ENCODE data around the gene ZNF792. TPM values are rescaled to one million over a fixed set of nuclear protein-coding genes. Genes with fewer than 3 reads are reported as not detected.
"Not testable (repeated sequence)": the region's sequence is repeated elsewhere in the genome, so short reads cannot be mapped to it uniquely, and the experiment has no call there.

The ZNF792 gene
- total RNA-seq, result 1 to 10 TPM; 7.7 to 8.2 TPM

GRCh38 chr19:34963573-34964406 lies at the start of gene ZNF792:
Gene ZNF792 (minus strand): TSS chr19:34964229. CDS start chr19:34963662, 567 bp downstream.
- ATAC-seq, result peak; percentile 86 to 88
- Mint-ChIP-seq H3K4me1 (ENCODE audit: low read depth in 2 of 2) (peaks cover 26 to 27% of the 10 kb centered on the region in 2 donors), H3K36me3 (peaks cover 42% of the 10 kb centered on the region), H3K27me3 (no peaks in the 10 kb centered on the region), H3K27ac (peak within 1 kb of the TSS; percentile 85 to 91), H3K4me3 (peak within 1 kb of the TSS; percentile 97), H3K9me3 (peaks cover 28% of the 10 kb centered on the region)
- DNase-seq (ENCODE audit: low spot score), result peak; percentile 75

GRCh38 chr19:35013041-35013819 lies 49.2 kb upstream of the ZNF792 start:
- Mint-ChIP-seq H3K4me3 (peak overlapping the region; percentile 72), H3K27ac (peak overlapping the region; percentile 68 to 83)

GRCh38 chr19:35011737-35012682 lies 48.0 kb upstream of the ZNF792 start:
- H3K36me3 Mint-ChIP-seq, result peaks cover 6% of the 10 kb centered on the region
- H3K27me3 Mint-ChIP-seq, result no peaks in the 10 kb centered on the region
- H3K27ac Mint-ChIP-seq, result peak overlapping the region; percentile 68 to 83
- ATAC-seq, result peak in 1 of 2 donors; percentile 42
- DNase-seq (ENCODE audit: low spot score), result no peak
- no peaks in the 10 kb centered on the region for H3K9me3 Mint-ChIP-seq
- peaks cover 45 to 46% of the 10 kb centered on the region in 2 donors for H3K4me1 Mint-ChIP-seq (ENCODE audit: low read depth in 2 of 2)
- H3K4me3 Mint-ChIP-seq, result peak overlapping the region; percentile 72

More at GRCh38 chr19:35013041-35013819, 49.2 kb upstream of the ZNF792 start:
- peak; percentile 70 to 80 for ATAC-seq
- H3K4me1 Mint-ChIP-seq (ENCODE audit: low read depth in 2 of 2), result peaks cover 46 to 51% of the 10 kb centered on the region in 2 donors
- H3K27me3 Mint-ChIP-seq, result no peaks in the 10 kb centered on the region
- no peaks in the 10 kb centered on the region for H3K9me3 Mint-ChIP-seq
- DNase-seq (ENCODE audit: low spot score), result peak; percentile 77
- H3K36me3 Mint-ChIP-seq, result peaks cover 12% of the 10 kb centered on the region

GRCh38 chr19:35011091-35011689 lies 47.2 kb upstream of the ZNF792 start:
- Mint-ChIP-seq H3K4me1 (ENCODE audit: low read depth in 2 of 2) (peaks cover 45 to 51% of the 10 kb centered on the region in 2 donors), H3K27ac (peak overlapping the region; percentile 68 to 83), H3K27me3 (no peaks in the 10 kb centered on the region), H3K9me3 (no peaks in the 10 kb centered on the region), H3K4me3 (peak overlapping the region; percentile 72), H3K36me3 (peaks cover 6% of the 10 kb centered on the region)
- peak; percentile 70 to 80 for ATAC-seq
- DNase-seq (ENCODE audit: low spot score), result no peak

GRCh38 chr19:35009424-35010415 lies 45.7 kb upstream of the ZNF792 start:
- no peak for DNase-seq (ENCODE audit: low spot score)
- Mint-ChIP-seq H3K36me3 (peaks cover 6% of the 10 kb centered on the region), H3K9me3 (no peaks in the 10 kb centered on the region), H3K27ac (peak overlapping the region in 1 of 2 donors; percentile 68), H3K4me1 (ENCODE audit: low read depth in 2 of 2) (peaks cover 43 to 49% of the 10 kb centered on the region in 2 donors), H3K27me3 (no peaks in the 10 kb centered on the region), H3K4me3 (no peak overlapping the region)
- no peak for ATAC-seq

GRCh38 chr19:35008891-35009341 lies 44.9 kb upstream of the ZNF792 start:
- Mint-ChIP-seq H3K4me1 (ENCODE audit: low read depth in 2 of 2) (peaks cover 41% of the 10 kb centered on the region in 2 donors), H3K4me3 (no peak overlapping the region), H3K36me3 (peaks cover 6% of the 10 kb centered on the region), H3K27me3 (no peaks in the 10 kb centered on the region), H3K9me3 (no peaks in the 10 kb centered on the region), H3K27ac (no peak overlapping the region)
- DNase-seq (ENCODE audit: low spot score), result no peak
- ATAC-seq, result no peak

- not testable (repeated sequence) for H3K9me3 Mint-ChIP-seq; DNase-seq (ENCODE audit: low spot score); H3K4me3 Mint-ChIP-seq; ATAC-seq; H3K27ac Mint-ChIP-seq; H3K27me3 Mint-ChIP-seq; H3K36me3 Mint-ChIP-seq
- H3K4me1 Mint-ChIP-seq (ENCODE audit: low read depth in 2 of 2), result peaks cover 39 to 40% of the 10 kb centered on the region in 2 donors
Measured at GRCh38 chr19:35007427-35007826, 43.4 kb upstream of the ZNF792 start.

- Mint-ChIP-seq H3K27ac (peak overlapping the region in 1 of 2 donors; percentile 46), H3K4me3 (no peak overlapping the region), H3K4me1 (ENCODE audit: low read depth in 2 of 2) (peaks cover 39 to 40% of the 10 kb centered on the region in 2 donors), H3K9me3 (no peaks in the 10 kb centered on the region), H3K27me3 (no peaks in the 10 kb centered on the region), H3K36me3 (peaks cover 6% of the 10 kb centered on the region)
- DNase-seq (ENCODE audit: low spot score), result no peak
- ATAC-seq, result no peak
Measured at GRCh38 chr19:35006999-35007365, 43.0 kb upstream of the ZNF792 start.

GRCh38 chr19:35006342-35006998 lies 42.4 kb upstream of the ZNF792 start:
- no peaks in the 10 kb centered on the region for H3K27me3 Mint-ChIP-seq
- peaks cover 39 to 43% of the 10 kb centered on the region in 2 donors for H3K4me1 Mint-ChIP-seq (ENCODE audit: low read depth in 2 of 2)
- no peaks in the 10 kb centered on the region for H3K9me3 Mint-ChIP-seq
- peak overlapping the region in 1 of 2 donors; percentile 46 for H3K27ac Mint-ChIP-seq
- no peak overlapping the region for H3K4me3 Mint-ChIP-seq
- ATAC-seq (no peak), DNase-seq (ENCODE audit: low spot score) (no peak)
- peaks cover 6% of the 10 kb centered on the region for H3K36me3 Mint-ChIP-seq

GRCh38 chr19:35006007-35006341 lies 41.9 kb upstream of the ZNF792 start:
- DNase-seq (ENCODE audit: low spot score); H3K9me3 Mint-ChIP-seq; H3K27me3 Mint-ChIP-seq; ATAC-seq; H3K4me3 Mint-ChIP-seq: not testable (repeated sequence)
- Mint-ChIP-seq H3K27ac (peak overlapping the region in 1 of 2 donors; percentile 46), H3K36me3 (peaks cover 10% of the 10 kb centered on the region), H3K4me1 (ENCODE audit: low read depth in 2 of 2) (peaks cover 39 to 43% of the 10 kb centered on the region in 2 donors)

GRCh38 chr19:35005256-35005977 lies 41.4 kb upstream of the ZNF792 start:
- Mint-ChIP-seq H3K9me3 (no peaks in the 10 kb centered on the region), H3K27ac (no peak overlapping the region), H3K4me1 (ENCODE audit: low read depth in 2 of 2) (peaks cover 38 to 41% of the 10 kb centered on the region in 2 donors), H3K4me3 (no peak overlapping the region), H3K36me3 (peaks cover 10% of the 10 kb centered on the region), H3K27me3 (no peaks in the 10 kb centered on the region)
- DNase-seq (ENCODE audit: low spot score) (no peak), ATAC-seq (no peak)

Data from natural killer cell treated with Interleukin-12 subunit alpha and Interleukin-12 subunit beta and Interleukin-15 and Interleukin-18, amount 100 ng/mL, for 72 hours (primary cell).